Stimulated activated naive CD4-positive, alpha-beta T cell treated with Interleukin-2 at 50 U/mL for 16 hours (primary cell): ENCODE results near the gene CSF2.

Experiments
- DNase-seq: peaks from one replicate; lab custom pipeline; 2025; lab: John Stamatoyannopoulos, UW

Gene CSF2

DNA sequence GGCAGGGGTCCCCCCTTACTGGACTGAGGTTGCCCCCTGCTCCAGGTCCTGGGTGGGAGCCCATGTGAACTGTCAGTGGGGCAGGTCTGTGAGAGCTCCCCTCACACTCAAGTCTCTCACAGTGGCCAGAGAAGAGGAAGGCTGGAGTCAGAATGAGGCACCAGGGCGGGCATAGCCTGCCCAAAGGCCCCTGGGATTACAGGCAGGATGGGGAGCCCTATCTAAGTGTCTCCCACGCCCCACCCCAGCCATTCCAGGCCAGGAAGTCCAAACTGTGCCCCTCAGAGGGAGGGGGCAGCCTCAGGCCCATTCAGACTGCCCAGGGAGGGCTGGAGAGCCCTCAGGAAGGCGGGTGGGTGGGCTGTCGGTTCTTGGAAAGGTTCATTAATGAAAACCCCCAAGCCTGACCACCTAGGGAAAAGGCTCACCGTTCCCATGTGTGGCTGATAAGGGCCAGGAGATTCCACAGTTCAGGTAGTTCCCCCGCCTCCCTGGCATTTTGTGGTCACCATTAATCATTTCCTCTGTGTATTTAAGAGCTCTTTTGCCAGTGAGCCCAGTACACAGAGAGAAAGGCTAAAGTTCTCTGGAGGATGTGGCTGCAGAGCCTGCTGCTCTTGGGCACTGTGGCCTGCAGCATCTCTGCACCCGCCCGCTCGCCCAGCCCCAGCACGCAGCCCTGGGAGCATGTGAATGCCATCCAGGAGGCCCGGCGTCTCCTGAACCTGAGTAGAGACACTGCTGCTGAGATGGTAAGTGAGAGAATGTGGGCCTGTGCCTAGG, at the start of gene CSF2:
TSS of gene CSF2 (plus strand) at position 559 of the 783 bp plus-strand sequence. CDS start at position 594, 35 bp downstream.
- no peak for DNase-seq

DNA sequence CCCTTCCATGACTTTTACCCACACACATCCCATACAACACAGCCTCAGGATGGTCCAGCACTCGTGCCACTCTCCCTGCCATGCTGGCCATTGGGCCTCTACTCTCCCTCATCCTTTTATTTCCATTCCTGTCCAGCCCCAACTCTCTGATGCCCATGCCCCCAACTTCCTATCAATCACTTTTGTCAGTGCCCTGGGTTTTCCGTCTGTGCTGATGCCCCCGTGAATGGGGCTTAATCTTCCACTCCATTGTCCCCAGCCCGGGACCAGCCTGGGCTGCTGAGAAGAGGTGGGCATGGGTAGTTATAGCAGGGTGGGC, 49.5 kb upstream of the CSF2 start:
- no peak for DNase-seq

- DNase-seq: no peak
Measured at GRCh38 chr5:132024789-132025402, 48.7 kb upstream of the CSF2 start.

DNA sequence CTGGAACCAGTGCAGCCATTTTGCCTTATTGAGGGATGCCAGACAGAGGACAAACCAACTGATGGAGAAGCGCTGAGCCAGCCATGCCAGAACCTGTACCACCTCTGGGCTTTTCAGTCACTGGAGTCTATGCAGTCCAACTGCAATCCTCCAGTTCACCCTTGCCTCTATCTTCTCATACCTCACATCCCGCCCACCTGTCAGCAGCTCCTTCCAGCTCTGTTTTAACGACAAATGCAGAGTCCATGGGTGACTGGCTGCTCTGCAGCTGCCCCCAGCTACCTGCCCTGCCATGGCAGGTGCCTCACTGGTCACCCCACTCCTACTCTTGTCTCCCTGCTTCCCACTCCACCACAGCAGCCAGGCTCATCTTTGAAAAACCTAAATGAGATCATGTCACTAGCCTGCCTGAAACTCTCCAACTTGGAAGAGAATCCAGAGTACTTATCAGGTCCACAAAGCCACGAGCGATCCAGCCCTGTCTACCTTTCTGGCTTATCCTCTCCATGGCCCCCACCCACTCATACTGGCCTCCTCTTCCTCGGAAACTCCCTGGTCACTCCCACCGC, 48.1 kb upstream of the CSF2 start:
- no peak for DNase-seq

- peak; percentile 28 for DNase-seq
Measured at GRCh38 chr5:132026516-132027008, 47.0 kb upstream of the CSF2 start.

- no peak for DNase-seq
Measured at GRCh38 chr5:132027027-132027426, 46.6 kb upstream of the CSF2 start.

DNA sequence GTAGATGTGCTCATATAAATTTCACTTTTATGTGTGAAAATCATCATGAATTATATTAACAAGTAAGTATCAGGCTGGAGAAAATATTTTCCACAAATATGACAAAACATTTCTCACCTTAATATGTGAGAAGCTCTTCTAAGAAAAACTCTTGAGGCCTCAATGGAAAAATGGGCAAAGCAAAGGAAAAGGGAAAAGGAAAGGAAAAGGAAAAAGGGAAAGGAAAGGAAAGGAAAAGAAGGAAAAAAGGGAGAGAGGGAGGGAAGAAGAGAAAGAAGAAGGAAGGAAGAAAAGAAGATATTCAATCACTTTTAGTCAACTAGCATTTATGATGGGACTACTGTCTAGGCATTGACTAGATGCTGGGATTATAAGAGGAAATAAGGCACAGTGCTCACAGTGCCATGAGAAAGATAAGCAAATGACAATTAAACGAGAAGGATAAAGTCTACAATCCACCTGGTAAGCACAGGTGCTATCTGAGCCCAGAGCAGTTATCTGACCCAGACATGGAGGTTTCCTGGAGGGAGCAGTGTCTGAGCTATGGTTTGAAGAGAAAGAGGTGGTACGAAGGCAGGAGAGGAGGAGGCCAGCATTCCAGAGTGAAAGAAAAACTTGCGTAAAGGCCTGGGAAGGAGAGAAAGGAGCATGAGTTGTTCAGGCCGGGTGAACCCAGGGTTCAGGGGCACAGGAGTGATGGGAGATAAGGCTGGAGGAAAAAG, 43.8 kb upstream of the CSF2 start:
- no peak for DNase-seq

DNA sequence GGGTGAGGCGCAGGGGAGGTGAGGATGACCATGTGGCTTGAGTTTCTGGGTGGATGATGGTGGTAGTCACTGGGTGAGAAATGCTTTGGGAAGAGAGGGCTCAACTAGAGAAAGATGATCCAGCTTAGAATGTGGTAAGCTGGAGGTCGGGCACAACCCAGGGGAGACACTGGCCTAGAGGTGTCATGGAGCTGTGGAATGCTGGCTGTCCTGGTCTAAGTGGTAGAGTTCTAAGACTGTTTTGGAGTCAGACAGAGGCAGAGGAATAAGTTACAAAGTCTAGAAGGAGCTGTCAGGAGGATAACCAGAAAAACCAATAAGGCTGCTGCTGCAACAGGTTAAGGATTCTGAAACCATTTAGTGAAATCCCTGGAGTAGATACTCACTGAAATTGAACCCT, 43.0 kb upstream of the CSF2 start:
- no peak for DNase-seq

DNA sequence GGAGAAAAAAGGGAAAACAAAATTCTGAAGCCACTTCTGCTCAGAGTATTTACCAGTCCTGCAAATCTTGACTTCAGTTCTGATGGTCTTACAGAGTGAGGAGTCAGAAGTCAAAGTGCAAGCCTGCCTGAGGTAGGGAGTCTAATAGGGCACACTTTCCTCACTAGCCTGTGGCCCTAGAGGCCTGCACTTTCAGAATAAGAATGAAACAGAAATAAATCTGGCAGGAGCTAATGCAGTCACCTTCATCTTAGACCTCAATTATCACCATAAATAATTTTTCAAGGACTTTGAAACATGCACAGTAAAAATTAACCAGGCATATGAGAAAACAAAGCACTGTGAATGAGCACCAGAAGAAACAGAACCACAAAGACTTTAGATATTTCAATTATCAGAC, 41.4 kb upstream of the CSF2 start:
- DNase-seq: no peak

GRCh38 chr5:132033122-132033521, 40.5 kb upstream of the CSF2 start:
- DNase-seq: no peak

GRCh38 chr5:132037353-132037752, 36.2 kb upstream of the CSF2 start:
- no peak for DNase-seq

DNA sequence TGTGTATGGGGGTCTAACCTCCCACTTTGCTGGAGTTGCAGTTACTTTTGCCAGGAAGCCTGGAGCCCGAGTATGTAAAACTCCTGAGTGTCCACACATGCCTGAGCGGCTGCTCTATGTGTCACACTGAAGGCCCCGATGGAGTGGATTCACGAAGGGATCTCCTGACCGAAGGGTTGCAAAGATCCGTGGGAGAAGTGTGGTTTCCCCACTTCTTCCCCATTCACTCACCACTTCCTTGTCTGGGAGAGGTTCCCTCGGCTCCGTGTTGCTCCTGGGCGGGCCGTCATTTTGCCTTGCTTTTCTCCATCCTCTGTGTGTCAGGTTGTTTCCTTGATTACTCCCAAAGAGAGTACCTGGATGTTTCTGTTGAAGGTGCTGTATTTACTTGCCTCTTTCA, 29.4 kb upstream of the CSF2 start:
- DNase-seq: no peak

- DNase-seq: no peak
Measured at GRCh38 chr5:132046880-132047299, 26.7 kb upstream of the CSF2 start.

- DNase-seq: no peak
Measured at GRCh38 chr5:132049093-132049492, 24.5 kb upstream of the CSF2 start.

- no peak for DNase-seq
Measured at GRCh38 chr5:132049559-132049958, 24.0 kb upstream of the CSF2 start.

DNA sequence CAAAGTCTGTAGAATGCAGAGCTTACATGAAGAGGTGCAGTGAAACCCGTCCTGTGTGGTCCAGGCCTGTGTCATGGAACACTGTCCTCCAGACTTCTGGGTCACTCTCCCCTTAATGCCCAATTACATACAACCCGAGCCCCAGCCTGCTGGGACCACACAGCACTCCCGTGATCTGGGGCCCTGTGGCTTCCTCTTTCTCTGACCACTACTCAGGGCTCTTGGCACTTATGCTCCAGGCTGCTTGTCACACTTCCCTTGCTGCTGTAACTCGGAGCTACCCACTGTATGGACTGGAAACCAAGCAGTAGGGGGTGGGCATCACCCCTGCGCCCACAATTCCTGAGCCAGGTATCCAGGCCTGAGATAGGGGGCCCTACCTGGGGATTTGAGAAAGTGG, 23.5 kb upstream of the CSF2 start:
- DNase-seq: no peak

GRCh38 chr5:132050661-132051552, 22.7 kb upstream of the CSF2 start:
- DNase-seq: no peak

GRCh38 chr5:132052520-132052919, 21.1 kb upstream of the CSF2 start:
- no peak for DNase-seq

GRCh38 chr5:132053483-132053882, 20.1 kb upstream of the CSF2 start:
- no peak for DNase-seq

GRCh38 chr5:132054031-132054696, 19.4 kb upstream of the CSF2 start:
- no peak for DNase-seq
